H1 (cell line): ENCODE results near the gene KIF21A. TPM values are rescaled to one million over a fixed set of nuclear protein-coding genes. Genes with fewer than 3 reads are reported as not detected.

ENCODE experiments used
- ATF3 ChIP-seq: IDR thresholded peaks from 2 replicates; pipeline ENCODE4 v1.6.1; 2011; ENCODE audit warnings: low read depth, mild to moderate bottlenecking, low read length; ENCODE audit not compliant: insufficient read depth
- BACH1 ChIP-seq: IDR thresholded peaks from 2 replicates; pipeline ENCODE4 v1.6.1; 2012; ENCODE audit warnings: low read length, improper control_type of control experiment
- KDM1A ChIP-seq: fragments of 200-600, 300-600 bp; sonication (generic); IDR thresholded peaks from 2 replicates; pipeline ENCODE4 v1.7.1; 2016; ENCODE audit warnings: mild to moderate bottlenecking, low read length, borderline replicate concordance
- MAFK ChIP-seq: IDR thresholded peaks from 2 replicates; pipeline ENCODE4 v1.6.1; 2012; ENCODE audit warnings: low read depth, mild to moderate bottlenecking, improper control_type of control experiment, low read length
- SP1 ChIP-seq: IDR thresholded peaks from 2 replicates; pipeline ENCODE4 v1.6.1; 2011; ENCODE audit warnings: low read depth, low read length
- polyA plus RNA-seq, 7 experiments: library from polyadenylated mRNA; depleted of rRNA in 3 of 7; stranded (reverse) in 5 of 7; unstranded in 2 of 7; fragments of >200 nt in 5 of 7; fragments of 200-250 nt in 2 of 7; gene quantifications; 1 replicate in 5 of 7; 2 replicates in 1 of 7; 4 replicates in 1 of 7; pipeline versions ENCODE4 v1.2.1 to v1.2.3, GENCODE V29; 2011 to 2013; ENCODE audit warnings: missing spikeins in 2 of 7, mixed read lengths in 2 of 7
- total RNA-seq: library from RNA; stranded (reverse); fragmentation: NEBNext Ultra II Directional; extraction: Animal tissue kit (Norgen Biotek cat#: 25700); gene quantifications from 2 replicates; pipeline ENCODE4 v1.2.1, GENCODE V29; 2021
- TF ChIP-seq, protein P1 (sequence below): IDR thresholded peaks from 2 replicates; pipeline ENCODE4 v1.6.1; 2011; ENCODE audit warnings: low read length, improper control_type of control experiment
- TF ChIP-seq, protein P2 (sequence below): IDR thresholded peaks from 2 replicates; pipeline ENCODE4 v1.6.1; 2012; ENCODE audit warnings: inconsistent platforms

KIF21A gene
- total and polyA plus RNA-seq, 2 of the 8 experiments (the other 6 are each of a cell fraction or from before 2014, with no cell fraction given) = 10.0 to 26.0 TPM

DNA sequence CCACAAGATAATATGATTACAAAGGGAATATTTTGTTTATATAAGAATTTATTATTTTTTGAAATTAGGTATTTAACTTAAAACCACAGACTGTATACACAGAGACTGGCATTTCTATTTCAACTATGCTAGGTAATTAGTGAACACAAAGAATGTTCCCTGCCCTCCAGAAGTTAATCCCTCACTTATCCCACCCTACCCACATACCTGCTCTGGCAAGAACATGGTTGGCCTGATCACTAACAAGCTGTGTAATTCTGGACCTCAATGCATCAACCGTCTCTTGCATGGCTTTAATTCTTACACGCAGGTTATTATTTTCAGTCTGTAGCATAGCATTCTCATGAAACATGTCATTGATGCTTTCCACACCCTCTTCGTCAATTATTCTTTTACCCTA lies 85.9 kb downstream of the KIF21A start (continued):
- no peak for TF ChIP-seq BACH1
- no peak for TF ChIP-seq SP1
- TF ChIP-seq, protein P1, sequence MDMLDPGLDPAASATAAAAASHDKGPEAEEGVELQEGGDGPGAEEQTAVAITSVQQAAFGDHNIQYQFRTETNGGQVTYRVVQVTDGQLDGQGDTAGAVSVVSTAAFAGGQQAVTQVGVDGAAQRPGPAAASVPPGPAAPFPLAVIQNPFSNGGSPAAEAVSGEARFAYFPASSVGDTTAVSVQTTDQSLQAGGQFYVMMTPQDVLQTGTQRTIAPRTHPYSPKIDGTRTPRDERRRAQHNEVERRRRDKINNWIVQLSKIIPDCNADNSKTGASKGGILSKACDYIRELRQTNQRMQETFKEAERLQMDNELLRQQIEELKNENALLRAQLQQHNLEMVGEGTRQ = no peak
- TF ChIP-seq KDM1A = no peak
- TF ChIP-seq, protein P2, sequence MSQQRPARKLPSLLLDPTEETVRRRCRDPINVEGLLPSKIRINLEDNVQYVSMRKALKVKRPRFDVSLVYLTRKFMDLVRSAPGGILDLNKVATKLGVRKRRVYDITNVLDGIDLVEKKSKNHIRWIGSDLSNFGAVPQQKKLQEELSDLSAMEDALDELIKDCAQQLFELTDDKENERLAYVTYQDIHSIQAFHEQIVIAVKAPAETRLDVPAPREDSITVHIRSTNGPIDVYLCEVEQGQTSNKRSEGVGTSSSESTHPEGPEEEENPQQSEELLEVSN = no peak
- TF ChIP-seq MAFK = no peak
- no peak for TF ChIP-seq ATF3
